HepG2 (cell line): ENCODE data around the gene DAPK1. TPM values are rescaled to one million over a fixed set of nuclear protein-coding genes. Genes with fewer than 3 reads are reported as not detected.

Experiments
- ATAC-seq: fragments of 200-7000 bp; cut with Tn5 transposase; 3 replicates; pipeline ENCODE4 v1.9.1; 2020; ENCODE audit warnings: mild to moderate bottlenecking, moderate library complexity
- BruUV-seq: library from RNA; stranded (reverse); fragments of 400-500 nt; replicated peaks from 2 replicates; lab custom pipeline; 2021; lab: Mats Ljungman, UMichigan
- CTCF ChIA-PET: fragments of 300-600 bp; formaldehyde crosslinking; extraction: SDS; loops from one replicate; lab custom pipeline; 2021; ENCODE audit warnings: low total read pairs, inconsistent platforms, low intra/inter-chr PET ratio; lab: Yijun Ruan, JAX
- POLR2A ChIA-PET: fragments of 350-600 bp; sonication (Branson Sonifier 250); formaldehyde crosslinking; loops from one replicate; lab custom pipeline; 2020; ENCODE audit warnings: antibody characterized with exemption, inconsistent platforms; lab: Yijun Ruan, JAX
- DNase-seq: peaks from one replicate; pipeline ENCODE4 v3.0.0-alpha.2; 2015; ENCODE audit warnings: low spot score
- FAIRE-seq: peaks from 3 replicates; lab custom pipeline; 2011; peaks lifted over from hg19 to GRCh38; lab: Jason Lieb, UNC
- H2AFZ ChIP-seq: one replicate; pipeline ENCODE4 v1.6.1; 2011; ENCODE audit warnings: low read length, inconsistent platforms
- H3K27ac ChIP-seq: fragments of 300-600 bp; 3 replicates; pipeline ENCODE4 v1.8.0; 2011; ENCODE audit warnings: mixed run types, mild to moderate bottlenecking, mixed read lengths, low read length, inconsistent platforms; ENCODE audit not compliant: insufficient read depth; ENCODE audit errors: extremely low read length
- H3K27me3 ChIP-seq, 2 experiments: fragments of 200-600 bp in 1 of 2; 2 replicates in 1 of 2; 3 replicates in 1 of 2; pipeline versions ENCODE4 v1.6.0 to v1.8.0; 2011; ENCODE audit warnings: low read length in 2 of 2, mild to moderate bottlenecking in 2 of 2, moderate library complexity in 2 of 2, inconsistent platforms in 1 of 2; ENCODE audit not compliant: insufficient read depth in 2 of 2, control insufficient read depth in 1 of 2
- H3K36me3 ChIP-seq, 2 experiments: fragments of 200-600 bp in 1 of 2; replicated peaks in 1 of 2; 2 replicates in 1 of 2; 3 replicates in 1 of 2; pipeline versions ENCODE4 v1.5.1 to v1.8.0; 2011; ENCODE audit warnings: low read length in 2 of 2, inconsistent platforms in 1 of 2; ENCODE audit not compliant: insufficient read depth in 2 of 2, control insufficient read depth in 1 of 2
- H3K4me1 ChIP-seq: 2 replicates; pipeline ENCODE4 v1.5.1; 2012; ENCODE audit warnings: low read length, inconsistent platforms; ENCODE audit not compliant: insufficient read depth
- H3K4me2 ChIP-seq: 2 replicates; pipeline ENCODE4 v1.6.0; 2011; ENCODE audit warnings: low read depth, low read length, inconsistent platforms
- H3K4me3 ChIP-seq, 3 experiments: fragments of 200-600 bp in 1 of 3; sonication (generic), shearing (Covaris generic) in 1 of 3; replicated peaks in 1 of 3; 2 replicates each; pipeline ENCODE4 v1.5.1; 2011 to 2016; ENCODE audit warnings: low read length in 3 of 3, inconsistent platforms in 2 of 3, low read depth in 2 of 3, mild to moderate bottlenecking in 2 of 3, control low read depth in 1 of 3, mixed read lengths in 1 of 3; ENCODE audit not compliant: insufficient read depth in 1 of 3
- H3K79me2 ChIP-seq: one replicate; pipeline ENCODE4 v1.6.1; 2011; ENCODE audit warnings: low read length, inconsistent platforms; ENCODE audit not compliant: insufficient read depth
- H3K9ac ChIP-seq: 2 replicates; pipeline ENCODE4 v1.6.0; 2011; ENCODE audit warnings: mild to moderate bottlenecking, low read depth, low read length, inconsistent platforms; ENCODE audit not compliant: insufficient read depth
- H3K9me3 ChIP-seq: 2 replicates; pipeline ENCODE4 v1.5.1; 2012; ENCODE audit warnings: mild to moderate bottlenecking, low read length
- H4K20me1 ChIP-seq: 2 replicates; pipeline ENCODE4 v1.6.0; 2011; ENCODE audit warnings: inconsistent platforms, mild to moderate bottlenecking, low read length, moderate library complexity; ENCODE audit not compliant: insufficient read depth
- CTCF ChIP-seq: sonication (generic); formaldehyde crosslinking; IDR thresholded peaks from 2 replicates; pipeline ENCODE4 v1.5.0; 2020; ENCODE audit warnings: mild to moderate bottlenecking, missing genetic modification reagents, moderate library complexity
- ZBTB33 ChIP-seq: sonication (generic); formaldehyde crosslinking; IDR thresholded peaks from 2 replicates; pipeline ENCODE4 v1.4.0; 2020; ENCODE audit warnings: missing genetic modification reagents
- ZFX ChIP-seq: sonication (generic); formaldehyde crosslinking; IDR thresholded peaks from 2 replicates; pipeline ENCODE4 v1.4.0; 2020; ENCODE audit warnings: mild to moderate bottlenecking, low read depth, missing genetic modification reagents, moderate library complexity
- ZNF564 ChIP-seq: sonication (generic); formaldehyde crosslinking; IDR thresholded peaks from 2 replicates; pipeline ENCODE4 v1.8.1; 2023; ENCODE audit warnings: mild to moderate bottlenecking, missing genetic modification reagents
- WGBS: methylation state at CpG from one replicate; pipeline ENCODE4 v1.1.6; 2017; ENCODE audit warnings: low lambda C conversion rate; 5-methylcytosine and 5-hydroxymethylcytosine counted together
- in situ Hi-C: cut with HindIII; loops from 2 replicates; pipeline ENCODE4 v1.10.0; 2017; ENCODE audit warnings: low pct_unique_long_range_greater_than_20kb; ENCODE audit not compliant: extremely low pct_ligation_motif_present
- intact Hi-C: fragments of 100-400 bp; cut with micrococcal nuclease; formaldehyde crosslinking; loops from one replicate; pipeline ENCODE4 v1.10.0; 2022; ENCODE audit not compliant: unreplicated experiment
- polyA plus RNA-seq, 8 experiments: library from polyadenylated mRNA; depleted of rRNA in 3 of 8; stranded (reverse) in 7 of 8; unstranded in 1 of 8; fragments of >200 nt; fragmentation: Illumina TruSeq in 4 of 8; extraction: Trizol in 4 of 8; gene quantifications; 2 replicates each; pipeline versions ENCODE4 v1.2.1 to v1.2.3, GENCODE V29; 2011 to 2016; ENCODE audit warnings: low read depth in 4 of 8, missing spikeins in 1 of 8, mixed read lengths in 1 of 8; ENCODE audit not compliant: insufficient read depth in 1 of 8
- total RNA-seq, 5 experiments: library from RNA; depleted of rRNA; stranded (reverse); fragments of >200 nt; fragmentation: Illumina TruSeq; extraction: Trizol; gene quantifications; 2 replicates each; pipeline ENCODE4 v1.2.3, GENCODE V29; 2016; ENCODE audit warnings: low read depth in 1 of 5

The DAPK1 gene
- total and polyA plus RNA-seq, 2 of the 13 experiments (the other 11 are each of a cell fraction or from before 2014, with no cell fraction given), result 35.7 to 35.9 TPM

- no peak overlapping the region for H3K4me2 ChIP-seq
- no peak overlapping the region for H3K4me3 ChIP-seq
- no TSS peak for BruUV-seq
- FAIRE-seq (no peak), ATAC-seq (peak; percentile 55), DNase-seq (peak; percentile 12)
- no peaks in the 10 kb centered on the region for H3K79me2 ChIP-seq
- in situ Hi-C loops (no loop called here), intact Hi-C loops (loop anchor here (2.0 kb wide), 1 partner anchor 51 kb away; the partner anchor contains the start of gene DAPK1)
- ChIA-PET POLR2A (no interaction called here), CTCF (no interaction called here)
- no peak overlapping the region for H3K27ac ChIP-seq
- no peak overlapping the region for H3K9ac ChIP-seq
- H3K27me3 ChIP-seq, result no peaks in the 10 kb centered on the region
- peaks cover 31% of the 10 kb centered on the region for H3K4me1 ChIP-seq
- H2AFZ ChIP-seq, result no peak overlapping the region
- 64% methylated on average over 3 of the region's 6 CpGs for WGBS
- no peaks in the 10 kb centered on the region for H3K9me3 ChIP-seq
- peaks cover 0 to 1% of the 10 kb centered on the region in 2 experiments; a peak in 4 of 5 replicates for H3K36me3 ChIP-seq
- TF ChIP-seq ZFX (CRISPR knock-in tag) (0 out of 2 replicates have a peak, but pooled peaks have one; percentile 18), CTCF (CRISPR knock-in tag) (peak; percentile 30), ZBTB33 (CRISPR knock-in tag) (peak; percentile 84), ZNF564 (CRISPR knock-in tag) (no peak)
- 0 out of 2 replicates have a peak, but pooled peaks cover 4% of the 10 kb centered on the region for H4K20me1 ChIP-seq
Observed at GRCh38 chr9:87547671-87548081, 50.0 kb downstream of the DAPK1 start.
